B cell (primary cell): ENCODE measurements around the gene OR6S1.

ENCODE experiments used
- CTCF ChIP-seq: fragments of 200-600 bp; IDR thresholded peaks from one replicate; pipeline ENCODE4 v1.8.0; 2022; ENCODE audit warnings: antibody characterized with exemption, mild to moderate bottlenecking
- EZH2 ChIP-seq: IDR thresholded peaks from 2 replicates; pipeline ENCODE4 v1.6.1; 2012; ENCODE audit warnings: borderline replicate concordance, low read depth, mild to moderate bottlenecking, moderate library complexity, low read length; ENCODE audit not compliant: insufficient read depth, poor library complexity, severe bottlenecking

DNA sequence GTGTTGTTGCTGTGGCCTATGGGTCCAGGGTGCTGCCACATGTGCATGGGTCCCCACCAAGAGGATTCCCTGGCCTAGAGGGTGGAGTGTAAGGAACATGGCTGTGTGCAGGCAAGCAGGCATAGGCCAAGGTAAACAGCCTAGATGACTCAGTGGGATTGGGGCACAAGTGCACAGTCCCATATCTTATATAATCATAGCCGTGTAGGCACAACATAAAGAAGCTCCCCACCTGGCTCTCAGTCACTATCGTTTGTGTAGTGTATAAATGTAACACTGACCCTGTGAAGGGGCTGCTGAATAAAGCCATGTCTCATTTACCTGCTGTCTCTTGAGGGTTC is 34.6 kb downstream of the OR6S1 start:
- no peak for TF ChIP-seq CTCF
- TF ChIP-seq EZH2: no peak
